IMR-90 (cell line): ENCODE measurements around the gene MYPOP. TPM values are rescaled to one million over a fixed set of nuclear protein-coding genes. Genes with fewer than 3 reads are reported as not detected.

Experiments
- polyA plus RNA-seq, 3 experiments: library from polyadenylated mRNA; depleted of rRNA; stranded (reverse); fragments of >200 nt; gene quantifications; 2 replicates each; pipeline ENCODE4 v1.2.3, GENCODE V29; 2012; ENCODE audit warnings: low replicate concordance in 1 of 3
- total RNA-seq: library from RNA; depleted of rRNA; stranded (reverse); fragments of >200 nt; gene quantifications from 2 replicates; pipeline ENCODE4 v1.2.3, GENCODE V29; 2012; rRNA removed

MYPOP gene
- total and polyA plus RNA-seq, 2 of the 4 experiments (the other 2 are of a cell fraction), result 0.36 to 2.8 TPM

Other genes with a start within 250 kb of the MYPOP start
- gene GIPR, start 234.4 kb downstream of the MYPOP start, total RNA-seq, result 0.18 and 0.28 TPM in 2 replicates
- 0.63 and 1.2 TPM in 2 replicates for gene GIPR, start 234.4 kb downstream of the MYPOP start, polyA plus RNA-seq (2012; rRNA removed)
- 877 and 974 TPM in 2 replicates for gene SNRPD2, start 210.7 kb downstream of the MYPOP start, total RNA-seq
- gene SNRPD2, start 210.7 kb downstream of the MYPOP start, polyA plus RNA-seq (2012; rRNA removed), result 587 and 623 TPM in 2 replicates
- gene QPCTL, start 209.9 kb downstream of the MYPOP start, total RNA-seq, result 6.6 and 7.8 TPM in 2 replicates
- 11.5 and 12.1 TPM in 2 replicates for gene QPCTL, start 209.9 kb downstream of the MYPOP start, polyA plus RNA-seq (2012; rRNA removed)
- 2.2 and 3.0 TPM in 2 replicates for gene FBXO46, start 171.7 kb downstream of the MYPOP start, total RNA-seq
- gene FBXO46, start 171.7 kb downstream of the MYPOP start, polyA plus RNA-seq (2012; rRNA removed), result 6.8 and 7.0 TPM in 2 replicates
- not detected in 2 replicates for gene MEIOSIN, start 169.2 kb downstream of the MYPOP start, total RNA-seq
- not detected in 2 replicates for gene MEIOSIN, start 169.2 kb downstream of the MYPOP start, polyA plus RNA-seq (2012; rRNA removed)
- 0.90 and 1.4 TPM in 2 replicates for gene SIX5, start 133.4 kb downstream of the MYPOP start, total RNA-seq
- gene SIX5, start 133.4 kb downstream of the MYPOP start, polyA plus RNA-seq (2012; rRNA removed), result 15.5 TPM in 2 replicates
- gene DMPK, start 120.1 kb downstream of the MYPOP start, total RNA-seq, result 7.9 and 10.0 TPM in 2 replicates
- gene DMPK, start 120.1 kb downstream of the MYPOP start, polyA plus RNA-seq (2012; rRNA removed), result 48.5 and 50.7 TPM in 2 replicates
- gene DMWD, start 109.8 kb downstream of the MYPOP start, total RNA-seq, result 9.7 and 10.0 TPM in 2 replicates
- gene DMWD, start 109.8 kb downstream of the MYPOP start, polyA plus RNA-seq (2012; rRNA removed), result 28.5 and 33.1 TPM in 2 replicates
- under 0.01 TPM in 2 replicates for gene RSPH6A, start 87.3 kb downstream of the MYPOP start, total RNA-seq
- gene RSPH6A, start 87.3 kb downstream of the MYPOP start, polyA plus RNA-seq (2012; rRNA removed), result 0.09 TPM in 1 of 2 replicates, not detected in the other
- 33.6 and 35.3 TPM in 2 replicates for gene SYMPK, start 39.5 kb downstream of the MYPOP start, total RNA-seq
- 70.0 and 71.5 TPM in 2 replicates for gene SYMPK, start 39.5 kb downstream of the MYPOP start, polyA plus RNA-seq (2012; rRNA removed)
- gene FOXA3, start 38.3 kb downstream of the MYPOP start, total RNA-seq, result not detected in 2 replicates
- not detected in 2 replicates for gene FOXA3, start 38.3 kb downstream of the MYPOP start, polyA plus RNA-seq (2012; rRNA removed)
- gene IRF2BP1, start 16.5 kb downstream of the MYPOP start, total RNA-seq, result 4.5 and 5.0 TPM in 2 replicates
- gene IRF2BP1, start 16.5 kb downstream of the MYPOP start, polyA plus RNA-seq (2012; rRNA removed), result 8.5 and 11.6 TPM in 2 replicates
- not detected in 2 replicates for gene NANOS2, start 12.2 kb upstream of the MYPOP start, total RNA-seq
- not detected in 2 replicates for gene NANOS2, start 12.2 kb upstream of the MYPOP start, polyA plus RNA-seq (2012; rRNA removed)
- gene NOVA2, start 71.3 kb upstream of the MYPOP start, total RNA-seq, result not detected in 2 replicates
- gene NOVA2, start 71.3 kb upstream of the MYPOP start, polyA plus RNA-seq (2012; rRNA removed), result 0.03 TPM in 1 of 2 replicates, not detected in the other
- 3.2 and 3.6 TPM in 2 replicates for gene CCDC61, start 92.9 kb upstream of the MYPOP start, total RNA-seq
- 9.1 and 10.0 TPM in 2 replicates for gene CCDC61, start 92.9 kb upstream of the MYPOP start, polyA plus RNA-seq (2012; rRNA removed)
- not detected in 2 replicates for gene PGLYRP1, start 120.4 kb upstream of the MYPOP start, total RNA-seq
- not detected in 2 replicates for gene PGLYRP1, start 120.4 kb upstream of the MYPOP start, polyA plus RNA-seq (2012; rRNA removed)
- not detected in 2 replicates for gene IGFL4, start 138.4 kb upstream of the MYPOP start, total RNA-seq
- gene IGFL4, start 138.4 kb upstream of the MYPOP start, polyA plus RNA-seq (2012; rRNA removed), result not detected in 2 replicates
- gene IGFL3, start 222.1 kb upstream of the MYPOP start, total RNA-seq, result not detected in 2 replicates
- not detected in 2 replicates for gene IGFL3, start 222.1 kb upstream of the MYPOP start, polyA plus RNA-seq (2012; rRNA removed)
- not detected in 2 replicates for gene IGFL2, start 245.6 kb upstream of the MYPOP start, total RNA-seq
- gene IGFL2, start 245.6 kb upstream of the MYPOP start, polyA plus RNA-seq (2012; rRNA removed), result not detected in 2 replicates